NCI-H2196 (cell line): ENCODE measurements around the gene DLEC1.
A peak's percentile ranks its signal among the peaks of the same experiment; 100 is the strongest.
"Not testable (repeated sequence)": the region's sequence is repeated elsewhere in the genome, so short reads cannot be mapped to it uniquely, and the experiment has no call there.

ENCODE experiments used
- DNase-seq: peaks from one replicate; lab custom pipeline; 2025; ENCODE audit not compliant: unreplicated experiment; lab: John Stamatoyannopoulos, UW

DLEC1 gene

GRCh38 chr3:38135621-38136277 is 96.7 kb downstream of the DLEC1 start:
- not testable (repeated sequence) for DNase-seq

GRCh38 chr3:38136393-38136776 is 97.4 kb downstream of the DLEC1 start:
- no peak for DNase-seq

- peak; percentile 88 for DNase-seq
Measured at GRCh38 chr3:38136777-38137614, 98.0 kb downstream of the DLEC1 start, which contains the start of gene ACAA1. Gene ACAA1, minus strand, starts transcription at chr3:38137127. Its CDS starts 92 bp downstream, at chr3:38137035.

- DNase-seq = no peak
Measured at GRCh38 chr3:38137615-38138348, 98.8 kb downstream of the DLEC1 start.

GRCh38 chr3:38138349-38139190 is 99.6 kb downstream of the DLEC1 start, which contains the start of gene MYD88:
Gene MYD88, plus strand, starts transcription at chr3:38138661. Its CDS starts 40 bp downstream, at chr3:38138701.
- DNase-seq = peak; percentile 28

- DNase-seq = no peak
Measured at GRCh38 chr3:38139191-38139590, 100.2 kb downstream of the DLEC1 start.

- no peak for DNase-seq
Measured at GRCh38 chr3:38139652-38140051, 100.6 kb downstream of the DLEC1 start.

- no peak for DNase-seq
Measured at GRCh38 chr3:38140326-38141172, 101.5 kb downstream of the DLEC1 start.

GRCh38 chr3:38141173-38141951 is 102.4 kb downstream of the DLEC1 start:
- no peak for DNase-seq

- no peak for DNase-seq
Measured at GRCh38 chr3:38141952-38142273, 102.9 kb downstream of the DLEC1 start.

GRCh38 chr3:38142959-38143358 is 104.0 kb downstream of the DLEC1 start:
- no peak for DNase-seq

- DNase-seq = no peak
Measured at GRCh38 chr3:38143511-38143910, 104.5 kb downstream of the DLEC1 start.

- no peak for DNase-seq
Measured at GRCh38 chr3:38146504-38146903, 107.5 kb downstream of the DLEC1 start.

GRCh38 chr3:38147421-38147820 is 108.4 kb downstream of the DLEC1 start:
- DNase-seq = no peak

- no peak for DNase-seq
Measured at GRCh38 chr3:38148311-38148882, 109.4 kb downstream of the DLEC1 start.

GRCh38 chr3:38149708-38150107 is 110.7 kb downstream of the DLEC1 start:
- DNase-seq = no peak

- no peak for DNase-seq
Measured at GRCh38 chr3:38150780-38151528, 111.9 kb downstream of the DLEC1 start.

- no peak for DNase-seq
Measured at GRCh38 chr3:38151667-38152265, 112.8 kb downstream of the DLEC1 start.
